GM18520 (cell line): Measurements from ENCODE around the gene NOX1.

Experiments
- ATAC-seq: cut with Tn5 transposase; IDR thresholded peaks from one replicate; pipeline ENCODE4 v1.9.1; 2021; ENCODE audit not compliant: unreplicated experiment

NOX1 gene

GRCh38 chrX:100874325-100874724, at the start of gene NOX1:
Gene NOX1 (minus strand): TSS chrX:100874359. CDS start chrX:100874139, 220 bp downstream.
- no peak for ATAC-seq

GRCh38 chrX:100915562-100915961, 41.4 kb upstream of the NOX1 start:
- no peak for ATAC-seq

GRCh38 chrX:100913111-100913510, 39.0 kb upstream of the NOX1 start:
- no peak for ATAC-seq

GRCh38 chrX:100911731-100912130, 37.6 kb upstream of the NOX1 start:
- ATAC-seq, result no peak

- ATAC-seq, result no peak
These were observed 31.5 kb upstream of the NOX1 start for GRCh38 chrX:100905620-100906019.

- ATAC-seq, result no peak
These were observed 30.3 kb upstream of the NOX1 start for GRCh38 chrX:100904433-100904832.

GRCh38 chrX:100895365-100896075, 21.4 kb upstream of the NOX1 start:
- ATAC-seq, result no peak

GRCh38 chrX:100883654-100884053, 9.5 kb upstream of the NOX1 start:
- ATAC-seq, result no peak

- no peak for ATAC-seq
These were observed 6.2 kb upstream of the NOX1 start for GRCh38 chrX:100880368-100880767.

- no peak for ATAC-seq
These were observed 2.3 kb downstream of the NOX1 start for GRCh38 chrX:100871594-100872560.

GRCh38 chrX:100870527-100870926, 3.6 kb downstream of the NOX1 start:
- no peak for ATAC-seq

GRCh38 chrX:100868273-100868672, 5.9 kb downstream of the NOX1 start:
- no peak for ATAC-seq

GRCh38 chrX:100864657-100865391, 9.3 kb downstream of the NOX1 start:
- ATAC-seq, result no peak

GRCh38 chrX:100863326-100863864, 10.8 kb downstream of the NOX1 start:
- no peak for ATAC-seq

GRCh38 chrX:100852810-100853209, 21.3 kb downstream of the NOX1 start:
- no peak for ATAC-seq

- ATAC-seq, result no peak
These were observed 23.8 kb downstream of the NOX1 start for GRCh38 chrX:100850317-100850716.

GRCh38 chrX:100831219-100831946, 42.8 kb downstream of the NOX1 start:
- no peak for ATAC-seq

- peak; percentile 36 for ATAC-seq
These were observed 43.6 kb downstream of the NOX1 start for GRCh38 chrX:100830547-100830946.

- peak; percentile 8 for ATAC-seq
These were observed 44.0 kb downstream of the NOX1 start for GRCh38 chrX:100830143-100830542.

GRCh38 chrX:100829730-100830129, 44.4 kb downstream of the NOX1 start:
- ATAC-seq, result peak; percentile 80
